Cardiac fibroblast (primary cell): ENCODE measurements around the gene B3GALNT2.

ENCODE experiments used
- DNase-seq, 2 donors: peaks; one replicate each; pipeline versions ENCODE4 v3.0.0 to v3.0.0-alpha.2; 2010; ENCODE audit warnings: low read depth in 2 of 2
- H3K4me3 ChIP-seq, 2 donors: replicated peaks in 1 of 2; 1 replicate in 1 of 2; 2 replicates in 1 of 2; pipeline ENCODE4 v1.5.1; 2011; ENCODE audit warnings: low read depth in 2 of 2, low read length in 2 of 2, mild to moderate bottlenecking in 2 of 2, moderate library complexity in 1 of 2
- CTCF ChIP-seq: IDR thresholded peaks from one replicate; pipeline ENCODE4 v1.5.1; 2011; ENCODE audit warnings: low read depth, mild to moderate bottlenecking, low read length, inconsistent platforms

The B3GALNT2 gene

GRCh38 chr1:235450886-235451483 lies 53.3 kb downstream of the B3GALNT2 start:
- H3K4me3 ChIP-seq: no peak overlapping the region
- no peak for TF ChIP-seq CTCF
- no peak for DNase-seq

GRCh38 chr1:235450433-235450832 lies 53.8 kb downstream of the B3GALNT2 start:
- no peak overlapping the region for H3K4me3 ChIP-seq
- no peak for DNase-seq
- no peak for TF ChIP-seq CTCF

- no peak overlapping the region for H3K4me3 ChIP-seq
- DNase-seq: no peak
- no peak for TF ChIP-seq CTCF
These were observed 55.6 kb downstream of the B3GALNT2 start for GRCh38 chr1:235448616-235449015.

- H3K4me3 ChIP-seq: no peak overlapping the region
- peak; percentile 67 to 79 for DNase-seq
- TF ChIP-seq CTCF: no peak
These were observed 61.3 kb downstream of the B3GALNT2 start for GRCh38 chr1:235442788-235443429.

GRCh38 chr1:235441159-235441685 lies 63.0 kb downstream of the B3GALNT2 start:
- no peak overlapping the region for H3K4me3 ChIP-seq
- no peak for DNase-seq
- TF ChIP-seq CTCF: no peak

GRCh38 chr1:235434001-235434400 lies 70.3 kb downstream of the B3GALNT2 start:
- no peak overlapping the region for H3K4me3 ChIP-seq
- DNase-seq: no peak
- no peak for TF ChIP-seq CTCF
